ENCODE results near the gene PEX7.
"Not testable (repeated sequence)": the region's sequence is repeated elsewhere in the genome, so short reads cannot be mapped to it uniquely, and the experiment has no call there.

The PEX7 gene

GRCh38 chr6:136788069-136788902, 34.1 kb upstream of the PEX7 start:
- no peak for TF ChIP-seq POLR2A (IDR thresholded peaks at IDR 0.05; ENCODE audit: extremely low read depth, insufficient read length)
- no peak for TF ChIP-seq MYC (IDR thresholded peaks at IDR 0.05; ENCODE audit: low read depth, low read length)
- TF ChIP-seq CTCF (IDR thresholded peaks at IDR 0.05; ENCODE audit: low read depth, low read length), result no peak
- no peak for TF ChIP-seq MAX (IDR thresholded peaks at IDR 0.05; ENCODE audit: low read depth, low read length)
- H3K4me3 ChIP-seq (ENCODE audit: low read depth, low read length), result peak overlapping the region; percentile 35
- DNase-seq (ENCODE audit: low read depth), result peak; percentile 90

- DNase-seq (ENCODE audit: low read depth), result not testable (repeated sequence)
- peak overlapping the region; percentile 17 for H3K4me3 ChIP-seq (ENCODE audit: low read depth, low read length)
Observed at GRCh38 chr6:136789440-136789839, 33.0 kb upstream of the PEX7 start.

GRCh38 chr6:136790411-136791295, 31.7 kb upstream of the PEX7 start:
- TF ChIP-seq POLR2A (IDR thresholded peaks at IDR 0.05; ENCODE audit: extremely low read depth, insufficient read length), result no peak
- TF ChIP-seq CTCF (IDR thresholded peaks at IDR 0.05; ENCODE audit: low read depth, low read length), result no peak
- no peak for TF ChIP-seq MAX (IDR thresholded peaks at IDR 0.05; ENCODE audit: low read depth, low read length)
- no peak for TF ChIP-seq MYC (IDR thresholded peaks at IDR 0.05; ENCODE audit: low read depth, low read length)
- no peak for DNase-seq (ENCODE audit: low read depth)
- H3K4me3 ChIP-seq (ENCODE audit: low read depth, low read length), result peak overlapping the region; percentile 83

GRCh38 chr6:136791296-136792094, 30.9 kb upstream of the PEX7 start:
- peak; percentile 92 for DNase-seq (ENCODE audit: low read depth)
- TF ChIP-seq MAX (IDR thresholded peaks at IDR 0.05; ENCODE audit: low read depth, low read length) (peak; percentile 72), POLR2A (IDR thresholded peaks at IDR 0.05; ENCODE audit: extremely low read depth, insufficient read length) (peak; percentile 44), CTCF (IDR thresholded peaks at IDR 0.05; ENCODE audit: low read depth, low read length) (no peak), MYC (IDR thresholded peaks at IDR 0.05; ENCODE audit: low read depth, low read length) (no peak; the same call in 1 of the 2 replicates)
- H3K4me3 ChIP-seq (ENCODE audit: low read depth, low read length), result peak overlapping the region; percentile 83

- TF ChIP-seq MAX (IDR thresholded peaks at IDR 0.05; ENCODE audit: low read depth, low read length), result no peak
- TF ChIP-seq CTCF (IDR thresholded peaks at IDR 0.05; ENCODE audit: low read depth, low read length), result no peak
- no peak for DNase-seq (ENCODE audit: low read depth)
Observed at GRCh38 chr6:136792095-136792409, 30.3 kb upstream of the PEX7 start.

More at GRCh38 chr6:136792095-136792409, 30.3 kb upstream of the PEX7 start:
- H3K4me3 ChIP-seq (ENCODE audit: low read depth, low read length), result peak overlapping the region; percentile 83

Data from NB4 (cell line).